Chondrocyte (in vitro differentiated cells): ENCODE data around the gene TAGAP. TPM values are rescaled to one million over a fixed set of nuclear protein-coding genes. Genes with fewer than 3 reads are reported as not detected.

Source experiments
- DNase-seq: peaks from one replicate; pipeline ENCODE4 v3.0.0; 2021; ENCODE audit warnings: mixed read lengths, low spot score
- H3K27ac Mint-ChIP-seq: one replicate; pipeline ENCODE4 v1.8.0; 2021; ENCODE audit warnings: mild to moderate bottlenecking, moderate library complexity, mixed read lengths; ENCODE audit not compliant: unreplicated experiment
- H3K27me3 Mint-ChIP-seq: 2 replicates; pipeline ENCODE4 v1.8.0; 2021; ENCODE audit warnings: low read depth, mixed read lengths
- H3K36me3 Mint-ChIP-seq: 2 replicates; pipeline ENCODE4 v1.8.0; 2021; ENCODE audit warnings: low read depth, mixed read lengths
- H3K4me1 Mint-ChIP-seq: 2 replicates; pipeline ENCODE4 v1.8.0; 2021; ENCODE audit warnings: low read depth, mild to moderate bottlenecking, mixed read lengths
- H3K4me3 Mint-ChIP-seq: one replicate; pipeline ENCODE4 v1.8.0; 2021; ENCODE audit warnings: mild to moderate bottlenecking, moderate library complexity, mixed read lengths; ENCODE audit not compliant: unreplicated experiment
- H3K9me3 Mint-ChIP-seq: 2 replicates; pipeline ENCODE4 v1.8.0; 2021; ENCODE audit warnings: low read depth, mixed read lengths
- CTCF ChIP-seq: fragments of 200-600 bp; sonication (generic); IDR thresholded peaks from 2 replicates; pipeline ENCODE4 v1.5.0; 2021; ENCODE audit warnings: antibody characterized with exemption, mild to moderate bottlenecking, moderate library complexity
- total RNA-seq: library from RNA; stranded (reverse); gene quantifications from 3 replicates; pipeline ENCODE4 v1.2.1, GENCODE V29; 2021

Gene TAGAP
- total RNA-seq, 1 donor from 2014 or later: not detected

- Mint-ChIP-seq H3K9me3 (no peaks in the 10 kb centered on the region), H3K27ac (no peak overlapping the region), H3K36me3 (no peaks in the 10 kb centered on the region), H3K27me3 (no peaks in the 10 kb centered on the region), H3K4me1 (peaks cover 4% of the 10 kb centered on the region), H3K4me3 (no peak overlapping the region)
- peak; percentile 80 for TF ChIP-seq CTCF
- no peak for DNase-seq
Measured at GRCh38 chr6:159008656-159009288, 36.0 kb downstream of the TAGAP start.

GRCh38 chr6:159007510-159007909, 37.3 kb downstream of the TAGAP start:
- H3K27ac Mint-ChIP-seq: no peak overlapping the region
- H3K36me3 Mint-ChIP-seq: no peaks in the 10 kb centered on the region
- no peak overlapping the region for H3K4me3 Mint-ChIP-seq
- DNase-seq: no peak
- no peaks in the 10 kb centered on the region for H3K27me3 Mint-ChIP-seq
- H3K4me1 Mint-ChIP-seq: peaks cover 8% of the 10 kb centered on the region
- no peaks in the 10 kb centered on the region for H3K9me3 Mint-ChIP-seq
- TF ChIP-seq CTCF: no peak

- no peaks in the 10 kb centered on the region for H3K27me3 Mint-ChIP-seq
- no peak overlapping the region for H3K4me3 Mint-ChIP-seq
Measured at GRCh38 chr6:159005436-159005835, 39.4 kb downstream of the TAGAP start.

GRCh38 chr6:159004592-159004991, 40.2 kb downstream of the TAGAP start:
- Mint-ChIP-seq H3K4me3 (no peak overlapping the region), H3K36me3 (no peaks in the 10 kb centered on the region), H3K4me1 (peaks cover 19% of the 10 kb centered on the region), H3K27me3 (no peaks in the 10 kb centered on the region), H3K27ac (no peak overlapping the region), H3K9me3 (no peaks in the 10 kb centered on the region)
- DNase-seq: no peak
- no peak for TF ChIP-seq CTCF

More at GRCh38 chr6:159005436-159005835, 39.4 kb downstream of the TAGAP start:
- peaks cover 16% of the 10 kb centered on the region for H3K4me1 Mint-ChIP-seq
- H3K9me3 Mint-ChIP-seq: no peaks in the 10 kb centered on the region
- DNase-seq: no peak
- H3K27ac Mint-ChIP-seq: no peak overlapping the region
- no peaks in the 10 kb centered on the region for H3K36me3 Mint-ChIP-seq
- no peak for TF ChIP-seq CTCF

GRCh38 chr6:159002432-159003155, 42.2 kb downstream of the TAGAP start:
- Mint-ChIP-seq H3K4me1 (peaks cover 24% of the 10 kb centered on the region), H3K27me3 (no peaks in the 10 kb centered on the region), H3K27ac (peak overlapping the region; percentile 49), H3K36me3 (no peaks in the 10 kb centered on the region), H3K4me3 (no peak overlapping the region), H3K9me3 (no peaks in the 10 kb centered on the region)
- TF ChIP-seq CTCF: no peak
- no peak for DNase-seq
